G401 (cell line): ENCODE data around the gene TANGO2. TPM values are rescaled to one million over a fixed set of nuclear protein-coding genes. Genes with fewer than 3 reads are reported as not detected.
A peak's percentile ranks its signal among the peaks of the same experiment; 100 is the strongest.

Experiments used
- DNase-seq: peaks from one replicate; pipeline ENCODE4 v3.0.0-alpha.2; 2015; ENCODE audit warnings: low spot score
- in situ Hi-C: cut with HindIII; loops from 2 replicates; pipeline ENCODE4 v1.10.0; 2016; ENCODE audit warnings: low sequenced_read_pairs, mixed read lengths
- total RNA-seq: library from RNA; depleted of rRNA; stranded (reverse); fragments of >200 nt; shearing (Covaris generic); gene quantifications from 2 replicates; pipeline ENCODE4 v1.2.3, GENCODE V29; 2014

The TANGO2 gene
- total RNA-seq, 1 experiment from 2014 or later: 13.2 TPM

DNA sequence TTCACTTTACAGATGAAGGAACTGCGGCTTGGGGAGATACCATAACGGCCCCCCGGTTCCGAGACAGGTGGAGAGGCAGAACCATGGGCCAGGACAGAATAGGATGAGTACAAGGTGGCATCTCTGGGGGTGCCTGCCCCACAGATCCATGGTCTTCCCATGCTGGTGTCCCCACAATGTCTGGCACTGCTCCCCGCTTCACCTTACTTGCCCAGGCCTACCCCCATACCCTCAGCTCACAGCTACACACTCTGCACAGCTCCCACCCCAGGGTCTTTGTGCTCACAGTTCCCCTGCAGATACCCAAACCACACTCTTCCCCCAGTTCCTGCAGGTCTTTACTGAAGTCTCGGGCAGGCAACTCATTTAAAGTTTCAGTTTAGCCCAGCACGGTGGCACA is 47.7 kb downstream of the TANGO2 start:
- in situ Hi-C loops: no loop called here
- no peak for DNase-seq

DNA sequence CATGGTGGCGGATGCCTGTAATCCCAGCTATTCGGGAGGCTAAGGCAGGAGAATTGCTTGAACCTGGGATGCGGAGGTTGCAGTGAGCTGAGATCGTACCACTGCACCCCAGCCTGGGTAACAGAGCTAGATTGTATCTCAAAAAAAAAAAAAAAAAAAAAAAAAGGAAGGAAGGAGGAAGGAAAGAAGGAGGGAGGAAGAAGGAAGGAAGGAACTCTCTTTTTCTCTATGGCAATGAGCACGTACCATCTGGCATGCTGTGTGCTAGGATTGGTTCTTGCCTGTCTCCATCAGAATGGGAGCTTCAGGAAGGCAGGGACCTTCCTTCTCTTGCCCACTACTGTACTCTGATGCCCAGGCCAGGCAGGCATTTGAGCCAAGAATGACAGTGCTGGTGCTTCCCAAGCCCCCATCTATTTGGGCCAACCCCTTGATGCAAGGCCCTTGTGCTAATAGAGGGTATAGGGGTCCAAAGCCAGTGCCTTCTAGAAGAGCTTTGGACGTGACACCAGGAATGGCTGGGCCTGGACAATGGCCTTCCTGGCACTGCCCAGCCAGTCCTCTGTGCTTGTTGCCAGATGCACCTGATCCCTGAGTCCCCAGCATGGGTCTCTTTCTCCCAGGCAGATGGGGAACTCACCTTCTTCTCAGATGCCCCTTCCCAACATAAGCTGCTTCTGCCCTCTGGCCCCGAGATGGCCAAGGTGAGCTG is 48.6 kb downstream of the TANGO2 start:
- in situ Hi-C loops: no loop called here

DNA sequence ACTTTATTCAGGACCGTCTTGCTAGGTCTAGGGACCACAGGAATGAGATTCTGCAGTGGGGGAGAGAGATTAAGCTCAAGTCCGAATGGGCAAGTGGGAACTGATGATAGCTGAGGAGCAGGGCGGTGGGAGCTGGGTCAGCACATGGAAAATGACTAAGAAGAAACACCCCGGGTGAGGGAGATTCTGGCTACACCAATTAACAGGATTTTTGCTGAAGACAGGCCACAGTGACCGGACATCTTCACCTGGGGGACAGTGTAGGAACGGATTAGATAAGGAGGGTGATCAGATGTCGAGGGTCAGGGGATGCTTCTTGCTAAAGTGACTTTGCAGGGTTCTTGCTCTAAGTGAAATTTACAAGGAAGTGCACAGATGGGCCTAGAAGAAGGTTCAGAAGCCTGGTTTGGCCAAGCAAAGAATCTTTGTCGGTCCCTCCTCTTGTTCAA is 50.6 kb downstream of the TANGO2 start:
- DNase-seq: no peak
- in situ Hi-C loops: no loop called here

More for the DNA sequence above, 48.6 kb downstream of the TANGO2 start:
- no peak for DNase-seq

DNA sequence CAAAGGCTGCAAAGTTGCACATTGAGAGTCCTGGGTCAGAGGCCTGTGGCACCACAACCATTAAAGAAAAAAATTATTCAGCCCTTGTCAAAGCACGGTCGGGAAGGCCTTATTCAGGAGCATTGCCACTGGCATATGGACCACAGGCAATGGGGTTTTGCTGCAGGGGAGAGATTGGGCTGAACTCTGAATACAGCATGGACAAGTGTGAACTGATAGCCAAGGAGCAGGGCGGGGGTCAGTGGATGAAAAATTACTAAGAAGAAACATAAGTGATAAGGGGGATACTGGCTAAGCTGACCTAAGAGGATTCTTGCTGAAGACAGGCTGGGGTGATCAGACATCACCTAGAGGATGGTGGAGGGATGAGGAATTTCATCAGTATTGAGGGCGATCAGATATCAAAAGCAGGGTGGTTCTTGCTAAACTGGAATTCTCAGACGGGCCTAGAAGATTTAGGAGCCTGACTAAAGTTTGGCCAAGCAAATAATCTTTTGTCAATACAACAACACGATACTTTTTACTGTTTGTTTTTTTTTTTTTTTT is 55.8 kb downstream of the TANGO2 start:
- in situ Hi-C loops: no loop called here
- no peak for DNase-seq

DNA sequence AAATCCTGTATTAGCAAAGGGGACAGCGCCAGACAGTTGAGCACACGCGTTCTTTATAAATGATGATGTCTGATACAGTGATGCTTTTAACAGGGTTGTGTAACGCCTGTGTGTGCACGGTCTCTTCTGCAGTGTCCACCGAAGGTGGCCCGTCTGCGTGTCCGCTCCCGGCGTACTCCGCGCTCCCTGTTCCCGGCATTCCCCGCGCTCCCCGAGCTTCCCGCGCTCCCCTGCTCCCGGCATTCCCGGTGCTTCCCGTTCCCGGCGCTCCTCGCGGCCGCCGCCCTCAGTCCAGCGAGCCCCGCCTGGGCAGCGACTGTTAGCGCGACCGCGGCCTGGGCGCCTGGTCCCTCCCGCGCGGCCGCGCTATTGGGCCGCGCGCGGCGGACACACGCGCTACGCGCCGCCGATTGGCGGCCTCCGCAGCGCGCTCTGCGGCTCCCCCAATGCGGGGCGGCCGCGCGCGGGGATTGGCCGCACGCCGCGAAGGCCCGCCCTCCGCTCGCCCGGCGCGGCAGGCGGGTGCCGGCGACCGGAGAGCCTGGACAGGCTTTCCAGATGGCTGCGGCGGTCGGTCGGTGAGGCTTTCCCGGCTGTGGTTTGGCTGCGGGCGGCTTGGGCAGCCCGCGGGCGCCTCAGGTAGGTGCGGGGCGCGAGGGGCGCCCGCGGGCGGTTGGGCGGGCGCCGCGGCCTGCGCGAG is 59.0 kb downstream of the TANGO2 start, which contains the start of gene DGCR8:
Gene DGCR8, plus strand, starts transcription at position 497 of the 700 bp plus-strand sequence. CDS start 5,723 bp downstream, outside the sequence.
- in situ Hi-C loops: no loop called here
- peak; percentile 94 for DNase-seq

DNA sequence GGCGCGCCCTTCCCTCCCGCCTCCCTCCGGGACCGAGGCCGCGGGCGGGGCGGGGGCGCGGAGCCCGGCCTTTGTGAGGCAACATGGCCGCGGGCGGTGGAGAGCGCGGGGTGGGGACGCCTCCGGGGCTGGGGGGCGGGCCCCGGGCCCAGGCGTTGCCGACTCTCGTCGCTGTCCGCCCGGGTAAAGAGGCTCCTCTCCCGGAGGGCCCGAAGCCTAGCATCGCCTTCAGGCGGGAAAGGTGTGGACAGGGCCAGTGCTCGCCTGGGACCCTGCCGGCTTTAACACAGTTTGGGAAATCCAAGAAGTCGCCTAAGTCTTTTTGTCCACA is 59.5 kb downstream of the TANGO2 start:
- in situ Hi-C loops: no loop called here
- DNase-seq: peak; percentile 49

DNA sequence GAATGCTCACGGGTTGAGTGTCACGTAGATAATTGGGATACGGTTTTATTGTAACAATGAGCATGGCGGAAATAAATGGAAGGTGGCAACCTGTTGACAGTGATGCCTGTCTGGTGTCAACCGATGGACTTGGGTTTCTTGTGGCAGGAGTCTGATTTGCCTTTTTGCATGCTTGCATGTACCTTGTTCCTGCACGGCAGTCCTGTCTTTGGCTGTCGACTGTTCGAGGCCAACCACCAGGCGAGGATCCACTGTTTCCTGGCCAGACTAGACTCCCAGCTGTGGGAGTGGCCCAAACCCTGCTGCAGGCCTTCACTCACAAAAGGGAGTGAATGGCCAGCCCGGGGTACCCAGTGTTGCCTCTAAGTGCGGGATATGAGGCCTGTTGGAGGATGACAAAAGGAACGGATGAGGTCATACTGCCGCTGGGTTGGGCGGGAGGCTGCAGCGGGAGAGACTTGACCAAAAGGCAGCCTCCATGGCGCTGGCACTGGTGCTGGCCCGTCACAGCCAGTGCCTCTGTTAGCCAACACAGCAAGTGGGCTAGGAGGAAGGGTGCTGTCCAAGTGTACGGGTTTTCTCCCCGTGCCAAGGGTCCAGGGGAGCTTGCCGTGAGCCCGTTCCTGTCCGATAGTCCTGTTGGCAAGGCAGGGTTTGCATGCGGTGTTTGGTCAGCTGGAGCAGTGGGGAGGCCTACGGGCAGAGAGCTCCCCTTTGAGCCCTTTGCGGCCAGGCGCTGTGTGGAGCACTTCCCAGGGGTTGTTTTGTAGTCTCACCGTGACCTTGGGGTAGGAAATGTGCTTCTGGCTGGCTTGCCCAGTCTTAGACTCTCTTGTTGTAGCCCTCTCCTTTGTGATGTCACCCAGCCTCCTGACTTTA is 60.1 kb downstream of the TANGO2 start:
- in situ Hi-C loops: no loop called here
- DNase-seq: peak; percentile 22

DNA sequence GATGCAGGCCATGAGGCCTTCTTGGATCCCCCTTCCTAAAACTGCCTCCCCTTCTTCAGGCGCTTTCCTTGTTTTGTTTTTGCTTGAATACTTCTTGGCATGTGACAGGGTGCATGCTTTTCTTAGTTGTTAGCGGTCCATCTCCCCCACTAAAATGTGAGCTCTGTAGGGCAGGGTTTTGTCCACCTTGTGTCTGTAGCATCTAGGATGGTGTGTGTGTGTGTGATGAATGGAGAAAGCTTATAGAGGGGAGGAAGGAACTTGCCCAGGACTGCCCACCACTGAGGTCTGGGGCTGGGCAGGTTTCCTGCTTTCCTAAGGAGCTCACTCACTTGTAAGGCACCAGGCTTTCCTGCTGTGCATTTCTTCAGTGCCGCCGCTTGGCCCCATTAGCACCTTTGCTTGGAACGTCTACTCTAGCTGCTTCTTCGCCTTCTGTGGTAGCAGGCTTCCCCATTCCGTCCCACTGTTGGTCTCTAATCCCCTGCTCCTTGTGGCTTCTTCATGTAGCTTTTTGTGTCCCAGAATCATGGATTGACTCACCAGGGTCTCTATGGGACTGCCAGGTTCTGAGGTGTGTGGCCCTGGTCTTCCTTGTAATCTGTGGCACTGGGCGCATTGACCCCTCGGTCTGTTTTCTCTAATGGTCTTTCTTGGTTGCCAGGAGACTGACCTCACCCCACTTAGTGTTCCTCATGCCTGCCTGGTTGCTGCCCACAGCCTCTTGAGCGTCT is 62.4 kb downstream of the TANGO2 start:
- in situ Hi-C loops: no loop called here
- no peak for DNase-seq

DNA sequence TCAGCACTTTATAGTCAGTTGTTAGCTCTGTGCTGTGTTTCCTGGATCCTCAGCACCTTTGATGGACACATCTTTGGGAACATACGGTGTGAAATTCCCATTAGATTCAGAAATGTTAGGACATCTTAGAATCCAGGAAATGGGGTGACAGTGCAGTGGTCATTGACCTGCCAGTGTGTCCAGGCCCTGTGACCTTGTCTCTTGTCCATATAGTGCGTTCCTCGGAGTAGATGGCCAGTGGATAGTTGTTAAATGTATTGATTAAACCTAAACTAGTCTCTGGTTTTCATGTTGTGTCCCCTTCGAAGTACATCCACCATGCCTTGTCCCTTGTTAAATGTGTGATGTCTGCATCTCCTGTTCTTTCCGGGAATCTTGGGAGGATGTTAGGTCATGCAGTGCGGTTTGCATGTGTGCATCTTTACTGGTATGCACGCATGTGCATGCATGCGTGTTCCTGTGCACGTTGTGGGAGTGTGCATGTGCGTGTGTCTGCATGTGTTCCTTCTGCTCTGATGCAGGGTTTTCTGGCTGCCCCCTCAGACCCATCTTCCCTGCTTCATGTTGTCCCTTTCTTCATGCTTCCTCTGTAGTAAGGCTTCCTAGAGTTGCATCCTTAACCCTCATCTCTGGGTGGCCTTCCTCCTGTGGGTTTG is 63.1 kb downstream of the TANGO2 start:
- DNase-seq: no peak
- in situ Hi-C loops: no loop called here

DNA sequence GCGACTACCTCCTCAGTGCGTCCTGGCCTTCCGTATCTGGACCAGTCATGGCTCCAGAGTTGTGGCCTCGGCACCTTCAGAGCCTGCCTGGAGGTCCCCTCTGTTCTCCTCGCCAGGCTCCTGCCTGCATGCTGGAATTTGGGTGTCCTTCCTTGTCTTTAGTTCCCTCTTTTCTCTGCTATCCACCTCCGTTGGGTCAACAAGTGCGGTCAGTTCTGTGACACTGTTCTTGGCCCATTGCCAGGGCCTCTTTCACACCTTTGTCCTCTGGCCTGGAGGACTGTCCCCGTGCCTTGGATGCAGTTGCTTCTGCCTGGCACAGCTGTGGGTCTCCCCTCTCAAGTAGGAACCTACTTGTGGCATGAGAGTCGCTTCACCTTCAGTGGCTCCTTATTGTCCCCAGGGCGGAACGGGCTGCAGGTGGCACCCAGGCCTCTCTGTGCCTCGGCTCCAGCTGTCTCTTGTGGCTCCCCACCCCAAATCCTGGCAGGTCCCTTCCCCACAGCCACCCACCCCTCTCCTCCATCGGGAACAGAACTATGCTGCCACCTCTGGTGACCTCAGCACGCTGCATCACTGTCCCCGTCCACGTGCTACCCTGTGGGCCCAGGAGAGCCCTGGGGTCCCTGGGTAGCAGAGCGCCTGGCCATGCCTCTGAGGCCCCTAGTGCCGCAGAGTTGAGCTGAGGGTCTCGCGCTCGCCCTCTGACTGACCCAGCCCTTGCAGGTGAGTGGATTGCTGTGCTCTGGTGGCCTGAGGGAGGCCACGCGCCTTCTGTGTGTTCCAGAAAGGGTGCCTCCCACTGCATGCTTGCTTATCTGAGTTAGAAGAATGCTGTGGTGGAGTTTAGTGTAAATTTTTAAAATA is 63.9 kb downstream of the TANGO2 start:
- DNase-seq: peak; percentile 34
- in situ Hi-C loops: no loop called here

DNA sequence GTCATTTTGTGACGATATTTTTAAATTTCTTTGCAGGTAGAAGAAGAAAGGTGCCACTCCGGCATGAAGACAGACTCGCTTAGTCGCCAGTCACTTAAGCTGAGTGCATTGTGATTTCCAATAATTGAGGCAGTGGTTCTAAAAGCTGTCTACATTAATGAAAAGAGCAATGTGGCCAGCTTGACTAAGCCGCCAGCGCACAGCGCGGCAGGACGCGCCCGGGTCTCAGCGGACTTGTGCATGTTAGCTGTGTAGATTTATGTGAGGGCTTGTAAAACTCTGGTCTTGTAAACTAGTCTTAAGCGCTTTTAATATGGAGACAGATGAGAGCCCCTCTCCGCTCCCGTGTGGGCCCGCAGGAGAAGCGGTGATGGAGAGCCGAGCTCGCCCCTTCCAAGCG is 64.7 kb downstream of the TANGO2 start:
- no peak for DNase-seq
- in situ Hi-C loops: no loop called here

DNA sequence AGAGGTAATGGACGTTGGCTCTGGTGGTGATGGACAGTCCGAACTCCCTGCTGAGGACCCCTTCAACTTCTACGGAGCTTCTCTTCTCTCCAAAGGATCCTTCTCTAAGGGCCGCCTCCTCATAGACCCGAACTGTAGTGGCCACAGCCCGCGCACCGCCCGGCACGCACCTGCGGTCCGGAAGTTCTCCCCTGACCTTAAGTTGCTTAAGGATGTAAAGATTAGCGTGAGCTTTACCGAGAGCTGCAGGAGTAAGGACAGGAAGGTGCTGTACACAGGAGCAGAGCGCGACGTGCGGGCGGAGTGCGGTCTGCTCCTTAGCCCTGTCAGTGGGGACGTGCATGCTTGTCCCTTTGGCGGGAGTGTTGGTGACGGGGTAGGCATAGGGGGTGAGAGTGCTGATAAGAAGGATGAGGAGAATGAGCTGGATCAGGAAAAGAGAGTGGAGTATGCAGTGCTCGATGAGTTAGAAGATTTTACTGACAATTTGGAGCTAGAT is 65.2 kb downstream of the TANGO2 start:
- DNase-seq: no peak
- in situ Hi-C loops: no loop called here

DNA sequence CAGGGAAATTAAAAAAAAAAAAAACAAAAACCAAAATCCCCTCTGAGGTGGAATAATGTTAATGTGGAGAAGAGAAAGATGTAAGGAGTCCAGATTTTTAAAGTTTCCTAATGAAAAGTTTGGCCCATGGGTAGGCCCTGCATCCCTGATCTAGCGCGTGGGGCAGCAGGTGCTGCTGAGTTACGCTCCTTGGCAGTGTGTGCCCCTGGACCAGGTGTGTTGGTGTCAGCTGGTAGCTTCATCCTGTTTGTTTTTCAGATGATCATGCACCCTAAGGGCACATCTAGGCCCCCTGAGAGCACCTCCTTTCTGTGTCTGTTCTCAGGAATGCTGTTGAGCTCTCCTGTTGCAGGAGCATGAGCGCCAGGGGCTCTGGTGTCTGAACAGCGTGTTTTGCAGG is 65.9 kb downstream of the TANGO2 start:
- in situ Hi-C loops: no loop called here
- DNase-seq: no peak

DNA sequence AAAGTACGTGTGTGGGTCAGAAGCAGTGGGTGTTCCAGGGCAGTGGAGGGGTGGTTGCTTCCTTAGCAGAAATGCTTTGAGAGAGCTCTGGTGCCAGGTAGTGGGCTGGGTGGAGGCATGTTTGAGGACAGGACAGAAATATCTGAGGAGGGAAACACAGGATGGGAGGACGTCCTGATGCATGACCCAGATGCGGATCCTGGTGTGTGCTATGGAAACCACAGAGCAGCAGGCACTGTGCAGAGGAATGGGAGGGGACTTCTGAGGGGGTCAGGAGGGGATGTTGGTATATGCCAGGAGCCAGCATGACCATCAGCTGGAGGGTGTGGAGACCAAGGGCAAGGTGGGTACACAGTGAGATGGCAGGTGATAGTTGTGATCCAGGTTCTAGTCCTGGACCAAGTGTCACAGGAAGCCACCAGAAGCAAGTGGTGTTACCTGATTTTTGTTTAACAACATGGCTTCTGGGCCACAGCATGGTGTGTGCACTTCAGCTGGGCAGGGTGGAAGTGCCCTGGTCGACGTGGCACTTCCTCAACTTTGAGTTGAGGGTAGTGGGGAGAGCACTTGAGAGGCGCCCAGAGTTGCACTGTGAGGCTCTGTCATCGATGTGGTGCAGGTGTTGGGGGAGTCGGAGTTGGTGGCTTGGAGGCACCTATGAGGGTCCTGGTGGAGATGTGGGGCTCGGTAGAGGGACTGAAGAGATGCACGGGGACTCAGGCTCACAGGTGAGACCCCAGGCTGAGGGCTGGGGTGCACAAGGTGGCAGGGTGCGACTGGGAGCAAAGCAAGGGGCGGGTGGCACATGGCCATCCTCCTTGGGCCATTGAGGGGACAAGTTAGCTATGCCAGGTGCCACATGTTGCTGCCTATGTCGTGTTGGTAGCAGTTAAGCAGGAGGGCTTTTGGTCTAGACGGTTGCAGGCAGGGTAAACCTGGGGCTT is 66.7 kb downstream of the TANGO2 start:
- DNase-seq: no peak
- in situ Hi-C loops: no loop called here

DNA sequence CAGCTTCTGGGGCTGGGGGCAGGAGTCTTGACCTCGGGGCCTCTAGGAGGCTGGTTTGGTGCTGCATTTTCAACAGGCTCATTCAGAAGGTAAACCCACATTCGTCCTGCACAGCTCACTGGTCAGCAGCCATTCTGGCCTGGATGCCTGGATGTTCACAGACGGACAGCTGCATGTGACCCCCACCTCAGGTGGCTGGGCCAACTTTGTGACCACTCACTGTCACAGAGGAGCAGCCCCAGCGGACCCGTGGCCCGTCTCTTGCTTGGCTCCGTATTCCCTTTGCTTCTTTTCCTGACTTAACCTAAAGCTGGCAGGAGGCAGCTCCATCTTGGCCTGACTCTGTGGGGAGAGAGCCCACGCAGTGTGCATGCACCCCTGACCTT is 67.3 kb downstream of the TANGO2 start:
- in situ Hi-C loops: no loop called here

DNA sequence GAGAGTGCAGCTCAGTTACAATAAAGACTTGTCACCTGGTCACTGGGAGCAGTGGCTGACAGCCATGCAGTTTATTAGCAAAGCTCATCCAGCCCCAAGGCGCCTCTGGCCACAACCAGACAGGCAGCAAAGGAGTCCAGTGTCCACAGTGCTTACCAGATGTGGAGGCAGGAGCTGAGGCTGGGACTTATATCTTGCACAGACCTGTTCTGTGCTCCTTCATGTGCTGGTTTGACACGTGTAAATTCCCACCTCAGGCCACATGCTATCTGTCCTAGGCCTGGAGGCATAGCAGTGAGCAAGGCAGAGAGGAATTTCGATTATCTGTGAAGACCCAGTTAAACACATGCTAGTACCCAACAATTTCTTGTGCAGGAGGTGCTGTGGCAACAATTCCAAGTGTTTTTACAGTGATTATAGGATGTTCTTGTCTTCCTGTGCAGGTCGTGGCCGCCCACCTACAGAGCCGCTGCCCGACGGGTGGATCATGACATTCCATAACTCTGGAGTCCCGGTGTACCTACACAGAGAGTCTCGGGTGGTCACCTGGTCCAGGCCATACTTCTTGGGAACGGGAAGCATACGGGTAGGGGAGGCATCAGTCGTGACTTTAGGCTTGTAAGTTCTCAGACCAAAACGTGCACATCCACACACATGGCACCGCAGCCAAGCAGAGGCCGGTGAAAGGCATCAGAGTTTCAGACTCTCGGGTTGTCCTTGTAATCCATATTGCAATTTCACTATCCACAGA is 68.5 kb downstream of the TANGO2 start:
- in situ Hi-C loops: no loop called here
- no peak for DNase-seq

More for the DNA sequence above, 67.3 kb downstream of the TANGO2 start:
- no peak for DNase-seq
